ENCODE measurements around the gene GDAP1L1.
"Not testable (repeated sequence)": the region's sequence is repeated elsewhere in the genome, so short reads cannot be mapped to it uniquely, and the experiment has no call there.

Gene GDAP1L1

GRCh38 chr20:44256961-44257360 is 9.9 kb downstream of the GDAP1L1 start:
- DNase-seq: no peak

- no peak for DNase-seq
Observed at GRCh38 chr20:44258226-44258890, 11.2 kb downstream of the GDAP1L1 start.

- no peak for DNase-seq
Observed at GRCh38 chr20:44264287-44264686, 17.2 kb downstream of the GDAP1L1 start.

- no peak for DNase-seq
Observed at GRCh38 chr20:44268802-44269201, 21.7 kb downstream of the GDAP1L1 start.

GRCh38 chr20:44271915-44272663 is 25.0 kb downstream of the GDAP1L1 start:
- peak in 1 of 2 experiments; percentile 22 for DNase-seq

- no peak for DNase-seq
Observed at GRCh38 chr20:44273231-44274215, 26.4 kb downstream of the GDAP1L1 start.

- DNase-seq: no peak
Observed at GRCh38 chr20:44274303-44275017, 27.4 kb downstream of the GDAP1L1 start.

- no peak for DNase-seq
Observed at GRCh38 chr20:44279228-44279627, 32.1 kb downstream of the GDAP1L1 start.

GRCh38 chr20:44280387-44280786 is 33.3 kb downstream of the GDAP1L1 start:
- no peak for DNase-seq

- DNase-seq: no peak
Observed at GRCh38 chr20:44282192-44282591, 35.1 kb downstream of the GDAP1L1 start.

GRCh38 chr20:44284032-44284431 is 36.9 kb downstream of the GDAP1L1 start:
- DNase-seq: no peak

- DNase-seq: no peak
Observed at GRCh38 chr20:44287272-44288097, 40.4 kb downstream of the GDAP1L1 start.

- DNase-seq: no peak
Observed at GRCh38 chr20:44288252-44288651, 41.1 kb downstream of the GDAP1L1 start.

GRCh38 chr20:44291754-44292153 is 44.6 kb downstream of the GDAP1L1 start:
- no peak for DNase-seq

- DNase-seq: no peak
Observed at GRCh38 chr20:44296011-44296410, 48.9 kb downstream of the GDAP1L1 start.

- DNase-seq: no peak
Observed at GRCh38 chr20:44297721-44298120, 50.6 kb downstream of the GDAP1L1 start.

- DNase-seq: not testable (repeated sequence)
Observed at GRCh38 chr20:44299011-44299535, 52.0 kb downstream of the GDAP1L1 start.

- DNase-seq: no peak
Observed at GRCh38 chr20:44301285-44301684, 54.2 kb downstream of the GDAP1L1 start.

GRCh38 chr20:44302026-44302669 is 55.0 kb downstream of the GDAP1L1 start:
- no peak for DNase-seq

GRCh38 chr20:44302736-44303135 is 55.6 kb downstream of the GDAP1L1 start:
- no peak for DNase-seq

- no peak for DNase-seq
Observed at GRCh38 chr20:44304383-44304782, 57.3 kb downstream of the GDAP1L1 start.

Data from activated T-cell treated with anti-CD3 and anti-CD28 coated beads, Interleukin-2, amount 50 U/mL, for 48 hours (primary cell).